K562 (cell line): ENCODE results near the gene SEMA4G. TPM values are rescaled to one million over a fixed set of nuclear protein-coding genes. Genes with fewer than 3 reads are reported as not detected.

Source experiments
- BRD4 ChIP-seq: fragments of 200-600 bp; sonication (generic); IDR thresholded peaks from 2 replicates; pipeline ENCODE4 v1.6.1; 2017; ENCODE audit warnings: inconsistent platforms
- CCNT2 ChIP-seq: IDR thresholded peaks from 2 replicates; pipeline ENCODE4 v1.6.1; 2011; ENCODE audit warnings: borderline replicate concordance, low read depth, mild to moderate bottlenecking, moderate library complexity, mixed read lengths, low read length; ENCODE audit not compliant: insufficient read length; ENCODE audit errors: extremely low read depth
- CTCF ChIP-seq, 3 experiments: IDR thresholded peaks in 2 of 3; conservative IDR thresholded peaks in 1 of 3; 2 replicates each; pipeline ENCODE4 v1.5.1; 2011 to 2012; ENCODE audit warnings: low read length in 3 of 3, mild to moderate bottlenecking in 3 of 3, control low read depth in 2 of 3, improper control_type of control experiment in 1 of 3, inconsistent platforms in 1 of 3, low read depth in 1 of 3, mixed read lengths in 1 of 3, moderate library complexity in 1 of 3; ENCODE audit not compliant: insufficient read depth in 2 of 3
- CTCFL ChIP-seq: IDR thresholded peaks from 2 replicates; pipeline ENCODE4 v1.6.1; 2011; ENCODE audit warnings: borderline replicate concordance, low read depth, mild to moderate bottlenecking, moderate library complexity, low read length; ENCODE audit not compliant: insufficient read depth, poor library complexity, severe bottlenecking
- EP400 ChIP-seq: fragments of 450-650 bp; IDR thresholded peaks from 2 replicates; pipeline ENCODE4 v1.6.1; 2017; ENCODE audit warnings: antibody characterized with exemption, mild to moderate bottlenecking, moderate library complexity
- HMGXB4 ChIP-seq: sonication (generic); formaldehyde crosslinking; IDR thresholded peaks from 2 replicates; pipeline ENCODE4 v1.8.1; 2023; ENCODE audit warnings: mild to moderate bottlenecking, missing genetic modification reagents
- HNRNPL ChIP-seq: fragments of 200-400 bp; formaldehyde crosslinking; IDR thresholded peaks from 2 replicates; pipeline ENCODE4 v1.6.1; 2017; ENCODE audit warnings: low read depth, mild to moderate bottlenecking, low read length
- MYNN ChIP-seq, 2 experiments: sonication (generic); formaldehyde crosslinking in 1 of 2; IDR thresholded peaks; 2 replicates each; pipeline versions ENCODE4 v1.5.0 to v1.6.1; 2016 to 2020; ENCODE audit warnings: antibody characterized with exemption in 1 of 2, missing genetic modification reagents in 1 of 2
- NCOR1 ChIP-seq: fragments of 450-650 bp; IDR thresholded peaks from 2 replicates; pipeline ENCODE4 v1.6.1; 2016; ENCODE audit warnings: mild to moderate bottlenecking, moderate library complexity
- OTX1 ChIP-seq: fragments of 450-650 bp; formaldehyde crosslinking; IDR thresholded peaks from 2 replicates; pipeline ENCODE4 v1.4.0; 2022; ENCODE audit warnings: mild to moderate bottlenecking
- RBBP5 ChIP-seq: fragments of 200-600 bp; sonication (generic); IDR thresholded peaks from 2 replicates; pipeline ENCODE4 v1.6.1; 2012; ENCODE audit warnings: borderline replicate concordance, mild to moderate bottlenecking, low read length, control low read depth, inconsistent platforms; ENCODE audit not compliant: insufficient read depth, poor library complexity, severe bottlenecking
- SMAD3 ChIP-seq: fragments of 450-650 bp; formaldehyde crosslinking; conservative IDR thresholded peaks from 2 replicates; pipeline ENCODE4 v1.4.0; 2020; ENCODE audit warnings: mild to moderate bottlenecking
- THRB ChIP-seq: fragments of 450-650 bp; formaldehyde crosslinking; conservative IDR thresholded peaks from 2 replicates; pipeline ENCODE4 v1.4.0; 2022; ENCODE audit warnings: mild to moderate bottlenecking, missing genetic modification characterization
- ZNF639 ChIP-seq, 2 experiments: fragments of 200-800 bp in 1 of 2; sonication (Bioruptor generic) in 1 of 2; sonication (generic) in 1 of 2; formaldehyde crosslinking in 1 of 2; IDR thresholded peaks in 1 of 2; conservative IDR thresholded peaks in 1 of 2; 2 replicates each; pipeline versions ENCODE4 v1.5.0 to v1.6.1; 2016 to 2020; ENCODE audit warnings: missing compliant biosample characterization in 1 of 2, missing genetic modification characterization in 1 of 2, missing genetic modification reagents in 1 of 2
- polyA plus RNA-seq, 8 experiments: library from polyadenylated mRNA; depleted of rRNA in 4 of 8; stranded (reverse) in 5 of 8; unstranded in 3 of 8; fragments of >200 nt; fragmentation: Nextera tagmentation in 2 of 8; fragmentation: Illumina TruSeq in 1 of 8; extraction: Ambion mirVana in 2 of 8; extraction: Trizol in 1 of 8; gene quantifications; 2 replicates each; pipeline versions ENCODE4 v1.2.1 to v1.2.3, GENCODE V29; 2011 to 2014; ENCODE audit warnings: inconsistent platforms in 1 of 8, missing spikeins in 1 of 8
- total RNA-seq, 7 experiments: library from RNA; depleted of rRNA in 6 of 7; stranded (reverse); fragments of >200 nt in 6 of 7; fragmentation: Illumina TruSeq in 2 of 7; extraction: Trizol in 2 of 7; gene quantifications; 2 replicates each; pipeline versions ENCODE4 v1.2.1 to v1.2.3, GENCODE V29; 2011 to 2021; ENCODE audit warnings: low replicate concordance in 1 of 7

The SEMA4G gene
- total and polyA plus RNA-seq, 9 of the 15 experiments (the other 6 are each of a cell fraction or from before 2014, with no cell fraction given), result 0.40 to 7.8 (median 1.8) TPM

- TF ChIP-seq CTCF (IDR thresholded peaks at IDR 0.05 in 2 of 3, conservative IDR thresholded peaks at IDR 0.05 in 1 of 3; ENCODE audit: insufficient read depth in 2 of 3, low read depth in 1 of 3, low read length in 3 of 3), result peak; percentile 62 to 80 (median 69)
- no peak for TF ChIP-seq MYNN (IDR thresholded peaks at IDR 0.05)
- TF ChIP-seq MYNN (CRISPR knock-in tag; IDR thresholded peaks at IDR 0.05), result no peak
- TF ChIP-seq THRB (CRISPR knock-in tag), result 0 out of 2 replicates have a peak, but pooled peaks have one; percentile 18
- peak; percentile 74; the same call in 1 of the 2 replicates for TF ChIP-seq HMGXB4 (CRISPR knock-in tag)
- peak in 1 of 2 experiments; percentile 68; a peak in 2 of 4 replicates for TF ChIP-seq ZNF639 (CRISPR knock-in tag; conservative IDR thresholded peaks at IDR 0.05 in 1 of 2, IDR thresholded peaks at IDR 0.05 in 1 of 2)
- TF ChIP-seq EP400, result peak; percentile 62; the same call in 1 of the 2 replicates
- TF ChIP-seq BRD4, result no peak
- no peak for TF ChIP-seq SMAD3 (CRISPR knock-in tag)
- TF ChIP-seq CTCFL, result peak; percentile 70
- peak; percentile 37 for TF ChIP-seq CCNT2
- TF ChIP-seq HNRNPL, result peak; percentile 58; the same call in 1 of the 2 replicates
- 0 out of 2 replicates have a peak, but pooled peaks have one; percentile 9 for TF ChIP-seq NCOR1
- no peak for TF ChIP-seq OTX1
- TF ChIP-seq RBBP5, result peak; percentile 43
Observed at GRCh38 chr10:100998991-100999741, 29.9 kb downstream of the SEMA4G start (continued).
